Measurements from ENCODE around the gene ABLIM2. TPM values are rescaled to one million over a fixed set of nuclear protein-coding genes. Genes with fewer than 3 reads are reported as not detected.

Gene ABLIM2
- total RNA-seq, 5 donors from 2014 or later (not counting 1 experiment from before 2014, with no cell fraction given): 2.6 to 7.0 (median 5.5) TPM

DNA sequence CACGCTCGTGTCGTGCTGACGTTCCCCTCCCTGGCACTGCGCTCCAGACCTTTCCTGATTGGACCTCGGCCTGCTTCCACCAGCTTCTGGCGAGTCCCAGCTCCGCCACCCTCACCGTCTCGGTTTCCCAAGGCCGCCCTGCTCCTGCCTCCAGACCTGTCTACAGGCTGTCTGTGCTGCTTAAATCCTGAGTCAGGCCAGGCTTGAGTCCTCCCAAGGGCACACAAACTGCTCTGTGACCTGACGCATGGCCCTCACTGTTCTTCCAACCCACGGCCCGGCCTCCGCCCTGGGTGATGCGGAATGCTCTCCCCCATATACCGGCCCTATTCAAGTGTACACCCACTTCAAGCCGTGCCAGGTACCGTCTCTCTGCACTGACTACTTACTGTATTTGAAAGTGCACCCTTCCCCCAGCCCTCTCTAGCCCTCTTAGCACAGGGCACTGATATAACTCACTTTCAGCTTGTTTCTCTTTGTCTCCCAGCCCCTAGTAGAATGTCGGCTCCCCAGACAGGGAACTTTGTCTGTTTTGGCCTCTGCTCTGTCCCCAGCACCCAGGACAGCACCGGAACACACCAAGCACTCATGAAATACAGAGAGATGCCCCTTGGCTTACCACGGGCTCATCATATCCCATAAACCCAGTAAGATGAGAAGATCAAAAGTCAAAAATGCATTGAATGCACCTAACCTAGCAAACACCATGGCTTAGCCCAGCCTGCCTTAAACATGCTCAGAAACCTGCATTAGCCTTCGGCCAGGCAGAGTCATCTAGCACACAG lies 155.9 kb downstream of the ABLIM2 start:
- ChIA-PET CTCF (no interaction called here), POLR2A (no interaction called here)
- H3K9me3 ChIP-seq: no peaks in the 10 kb centered on the region
- no peaks in the 10 kb centered on the region for H3K9me3 Mint-ChIP-seq
- no peak overlapping the region for H3K27ac ChIP-seq (ENCODE audit: low read length)
- ATAC-seq (replicated peaks in 1 of 4) (no peak), DNase-seq (no peak)
- no peaks in the 10 kb centered on the region for H3K36me3 ChIP-seq (ENCODE audit: control insufficient read depth in 2 of 2, extremely low read depth in 1 of 2, insufficient read depth in 1 of 2, low read length in 1 of 2)
- peaks cover 1 to 8% of the 10 kb centered on the region in 2 donors for H3K27me3 Mint-ChIP-seq
- peaks cover 20% of the 10 kb centered on the region for H3K36me3 Mint-ChIP-seq
- peaks cover 0 to 17% of the 10 kb centered on the region in 2 experiments for H3K27me3 ChIP-seq (replicated peaks in 1 of 2; ENCODE audit: control insufficient read depth in 2 of 2, extremely low read depth in 1 of 2, insufficient read depth in 2 of 2, low read length in 1 of 2)
- 82% methylated on average over 22 of the region's 23 CpGs for WGBS (ENCODE audit: insufficient coverage)
- no peak overlapping the region for H3K4me3 Mint-ChIP-seq
- no peak overlapping the region for H3K27ac Mint-ChIP-seq
- no peak overlapping the region for H3K4me3 ChIP-seq (ENCODE audit: control insufficient read depth in 1 of 2, extremely low read depth in 1 of 2, low read length in 1 of 2)
- peaks cover 0 to 8% (median 0%) of the 10 kb centered on the region in 3 donors for H3K4me1 Mint-ChIP-seq
- H3K4me1 ChIP-seq (ENCODE audit: control insufficient read depth in 1 of 2, extremely low read depth in 1 of 2, insufficient read depth in 2 of 2, low read length in 2 of 2): no peaks in the 10 kb centered on the region

DNA sequence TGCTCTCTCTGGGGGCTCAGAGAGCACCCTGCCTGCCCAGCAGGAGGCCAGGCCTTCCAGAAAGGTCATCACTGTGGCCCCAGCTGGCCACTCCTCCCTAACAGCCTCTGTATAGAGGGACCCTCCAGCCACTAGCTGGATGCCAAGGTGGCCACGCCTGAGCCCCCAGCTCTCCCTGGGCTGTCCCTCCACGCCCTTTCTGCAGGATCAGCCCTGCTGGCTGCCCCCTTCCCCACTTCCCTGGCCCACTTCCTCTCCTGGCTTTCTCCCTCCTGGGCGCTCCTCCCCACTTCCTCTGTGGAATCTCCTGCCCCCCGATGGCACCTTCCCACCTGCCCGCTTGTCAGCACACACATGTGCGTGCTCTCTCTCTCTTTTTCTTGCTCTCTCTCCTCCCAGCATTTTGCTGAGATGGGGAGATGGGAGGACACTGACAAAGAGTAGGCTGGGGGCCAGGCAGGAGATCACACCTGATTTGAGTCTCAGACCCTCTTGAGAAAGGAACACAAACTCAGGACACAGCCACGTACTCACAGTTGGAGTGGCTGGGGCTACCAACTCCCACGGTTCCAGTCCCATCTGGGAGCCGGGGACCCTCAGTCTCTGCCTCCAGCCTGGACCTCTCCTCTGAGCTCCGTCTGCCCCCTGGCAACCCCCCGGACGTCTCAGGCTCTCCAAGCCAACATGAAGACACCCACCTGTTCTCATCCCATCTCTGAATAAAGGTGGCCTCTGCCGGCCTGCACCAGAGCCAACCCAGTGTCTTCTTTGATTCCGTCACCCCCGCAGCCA lies 156.9 kb downstream of the ABLIM2 start:
- WGBS (ENCODE audit: insufficient coverage): 71% methylated on average over 10 of the region's 15 CpGs
- Histone ChIP-seq H3K4me1 (ENCODE audit: control insufficient read depth in 1 of 2, extremely low read depth in 1 of 2, insufficient read depth in 2 of 2, low read length in 2 of 2) (no peaks in the 10 kb centered on the region), H3K27me3 (replicated peaks in 1 of 2; ENCODE audit: control insufficient read depth in 2 of 2, extremely low read depth in 1 of 2, insufficient read depth in 2 of 2, low read length in 1 of 2) (peaks cover 0 to 17% of the 10 kb centered on the region in 2 experiments), H3K9me3 (no peaks in the 10 kb centered on the region), H3K4me3 (ENCODE audit: control insufficient read depth in 1 of 2, extremely low read depth in 1 of 2, low read length in 1 of 2) (no peak overlapping the region), H3K36me3 (ENCODE audit: control insufficient read depth in 2 of 2, extremely low read depth in 1 of 2, insufficient read depth in 1 of 2, low read length in 1 of 2) (no peaks in the 10 kb centered on the region), H3K27ac (ENCODE audit: low read length) (no peak overlapping the region)
- H3K4me3 Mint-ChIP-seq: no peak overlapping the region
- no peak for DNase-seq
- ATAC-seq (replicated peaks in 1 of 4): no peak
- no peaks in the 10 kb centered on the region for H3K9me3 Mint-ChIP-seq
- ChIA-PET POLR2A (no interaction called here), CTCF (no interaction called here)
- H3K4me1 Mint-ChIP-seq: peaks cover 0 to 8% (median 0%) of the 10 kb centered on the region in 3 donors
- H3K27ac Mint-ChIP-seq: no peak overlapping the region
- H3K27me3 Mint-ChIP-seq: peaks cover 1 to 8% of the 10 kb centered on the region in 2 donors
- H3K36me3 Mint-ChIP-seq: peaks cover 20% of the 10 kb centered on the region

DNA sequence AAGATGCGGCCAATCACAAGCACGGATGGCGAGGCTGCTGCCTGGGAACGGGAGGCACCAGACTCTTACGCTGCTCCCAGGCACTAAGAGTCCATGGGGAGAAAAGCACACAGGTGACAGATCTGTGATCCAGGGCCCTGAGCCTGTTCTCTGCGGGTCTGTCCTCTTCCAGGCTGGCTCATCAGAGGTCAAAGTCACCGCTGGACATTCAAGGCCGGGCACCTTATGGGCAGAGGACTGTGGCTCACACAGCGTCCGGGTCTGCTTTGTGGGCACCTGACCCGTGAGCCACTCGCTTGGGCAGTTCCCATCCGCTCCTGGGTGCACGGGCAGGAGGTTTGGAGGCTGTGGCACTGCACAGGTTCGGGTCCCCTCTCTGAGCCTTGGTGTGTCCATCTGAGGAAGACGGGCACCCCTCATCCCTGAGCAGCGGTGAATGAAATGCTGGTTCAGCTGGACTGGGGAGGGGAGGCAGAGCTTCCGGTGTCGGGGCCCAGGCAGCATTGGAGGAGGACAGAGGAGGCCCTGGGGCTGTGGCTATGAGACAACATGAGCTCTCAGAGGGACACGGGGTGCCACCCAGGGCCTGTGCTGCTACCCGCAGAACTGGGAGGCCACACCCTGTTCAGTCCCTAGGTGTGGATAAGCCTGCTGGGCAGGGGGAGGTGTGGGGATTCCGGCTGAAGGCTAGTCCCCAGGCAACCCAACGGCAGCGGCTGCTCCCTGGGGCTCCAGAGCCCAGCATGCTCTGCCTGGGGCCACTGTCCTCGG lies 157.7 kb downstream of the ABLIM2 start:
- Histone ChIP-seq H3K27me3 (replicated peaks in 1 of 2; ENCODE audit: control insufficient read depth in 2 of 2, extremely low read depth in 1 of 2, insufficient read depth in 2 of 2, low read length in 1 of 2) (peaks cover 0 to 17% of the 10 kb centered on the region in 2 experiments), H3K27ac (ENCODE audit: low read length) (no peak overlapping the region), H3K36me3 (ENCODE audit: control insufficient read depth in 2 of 2, extremely low read depth in 1 of 2, insufficient read depth in 1 of 2, low read length in 1 of 2) (no peaks in the 10 kb centered on the region), H3K4me1 (ENCODE audit: control insufficient read depth in 1 of 2, extremely low read depth in 1 of 2, insufficient read depth in 2 of 2, low read length in 2 of 2) (no peaks in the 10 kb centered on the region), H3K4me3 (ENCODE audit: control insufficient read depth in 1 of 2, extremely low read depth in 1 of 2, low read length in 1 of 2) (no peak overlapping the region), H3K9me3 (no peaks in the 10 kb centered on the region)
- H3K9me3 Mint-ChIP-seq: no peaks in the 10 kb centered on the region
- DNase-seq (no peak), ATAC-seq (replicated peaks in 1 of 4) (no peak)
- CTCF ChIA-PET: no interaction called here
- H3K4me1 Mint-ChIP-seq: peaks cover 0 to 8% (median 0%) of the 10 kb centered on the region in 3 donors
- POLR2A ChIA-PET: no interaction called here
- no peak overlapping the region for H3K27ac Mint-ChIP-seq
- 83% methylated on average over 22 of the region's 25 CpGs for WGBS (ENCODE audit: insufficient coverage)
- H3K36me3 Mint-ChIP-seq: peaks cover 16% of the 10 kb centered on the region
- peaks cover 1 to 8% of the 10 kb centered on the region in 2 donors for H3K27me3 Mint-ChIP-seq
- no peak overlapping the region for H3K4me3 Mint-ChIP-seq

DNA sequence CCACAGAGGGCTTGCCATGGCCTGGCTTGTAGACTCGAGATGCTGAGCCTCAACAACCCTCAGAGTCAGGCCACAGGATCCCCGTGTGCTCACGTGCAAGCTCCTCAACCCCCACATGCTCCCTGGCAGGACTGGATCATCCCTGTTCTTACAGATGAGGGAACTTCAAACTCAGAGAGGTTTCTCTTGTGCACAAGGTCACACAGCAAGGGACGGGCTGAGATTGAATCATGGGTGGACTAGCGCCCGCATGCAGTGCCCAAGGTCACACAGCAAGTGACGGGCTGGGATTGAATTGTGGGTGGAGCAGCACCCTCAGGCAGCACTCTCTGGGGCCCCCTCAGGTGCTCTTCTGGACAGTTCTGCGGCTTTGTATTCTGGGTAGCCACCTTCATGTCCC lies 158.4 kb downstream of the ABLIM2 start:
- no peak for DNase-seq
- no peak for ATAC-seq (replicated peaks in 1 of 4)
- Mint-ChIP-seq H3K27me3 (peaks cover 1 to 8% of the 10 kb centered on the region in 2 donors), H3K4me1 (peaks cover 0 to 8% (median 0%) of the 10 kb centered on the region in 3 donors), H3K9me3 (no peaks in the 10 kb centered on the region), H3K27ac (no peak overlapping the region), H3K36me3 (peaks cover 10% of the 10 kb centered on the region), H3K4me3 (no peak overlapping the region)
- H3K4me3 ChIP-seq (ENCODE audit: control insufficient read depth in 1 of 2, extremely low read depth in 1 of 2, low read length in 1 of 2): no peak overlapping the region
- ChIA-PET CTCF (no interaction called here), POLR2A (no interaction called here)
- H3K4me1 ChIP-seq (ENCODE audit: control insufficient read depth in 1 of 2, extremely low read depth in 1 of 2, insufficient read depth in 2 of 2, low read length in 2 of 2): no peaks in the 10 kb centered on the region
- 82% methylated on average over 6 of the region's 8 CpGs for WGBS (ENCODE audit: insufficient coverage)
- H3K36me3 ChIP-seq (ENCODE audit: control insufficient read depth in 2 of 2, extremely low read depth in 1 of 2, insufficient read depth in 1 of 2, low read length in 1 of 2): no peaks in the 10 kb centered on the region
- peaks cover 0 to 15% of the 10 kb centered on the region in 2 experiments for H3K27me3 ChIP-seq (replicated peaks in 1 of 2; ENCODE audit: control insufficient read depth in 2 of 2, extremely low read depth in 1 of 2, insufficient read depth in 2 of 2, low read length in 1 of 2)
- no peak overlapping the region for H3K27ac ChIP-seq (ENCODE audit: low read length)
- no peaks in the 10 kb centered on the region for H3K9me3 ChIP-seq

DNA sequence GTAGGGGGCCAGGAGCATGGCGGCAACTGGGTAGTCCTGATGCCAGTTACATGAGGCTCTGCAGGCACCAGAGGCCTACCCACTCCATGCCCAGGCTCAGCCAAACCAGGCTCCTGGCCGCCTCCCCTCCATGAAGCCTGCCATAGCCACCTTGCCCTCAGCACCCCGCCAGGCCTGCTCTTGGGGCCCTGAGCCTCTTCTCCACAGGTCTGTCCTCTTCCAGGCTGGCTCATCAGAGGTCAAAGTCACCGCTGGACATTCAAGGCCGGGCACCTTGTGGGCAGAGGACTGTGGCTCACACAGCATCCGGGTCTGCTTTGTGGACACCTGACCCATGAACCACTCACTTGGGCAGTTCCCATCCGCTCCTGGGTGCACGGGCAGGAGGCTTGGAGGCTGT lies 158.9 kb downstream of the ABLIM2 start:
- no peak overlapping the region for H3K27ac Mint-ChIP-seq
- peaks cover 5% of the 10 kb centered on the region for H3K36me3 Mint-ChIP-seq
- ChIA-PET POLR2A (no interaction called here), CTCF (no interaction called here)
- Histone ChIP-seq H3K9me3 (no peaks in the 10 kb centered on the region), H3K27ac (ENCODE audit: low read length) (no peak overlapping the region), H3K4me1 (ENCODE audit: control insufficient read depth in 1 of 2, extremely low read depth in 1 of 2, insufficient read depth in 2 of 2, low read length in 2 of 2) (no peaks in the 10 kb centered on the region), H3K4me3 (ENCODE audit: control insufficient read depth in 1 of 2, extremely low read depth in 1 of 2, low read length in 1 of 2) (no peak overlapping the region), H3K27me3 (replicated peaks in 1 of 2; ENCODE audit: control insufficient read depth in 2 of 2, extremely low read depth in 1 of 2, insufficient read depth in 2 of 2, low read length in 1 of 2) (peaks cover 0 to 15% of the 10 kb centered on the region in 2 experiments), H3K36me3 (ENCODE audit: control insufficient read depth in 2 of 2, extremely low read depth in 1 of 2, insufficient read depth in 1 of 2, low read length in 1 of 2) (no peaks in the 10 kb centered on the region)
- DNase-seq: no peak
- H3K9me3 Mint-ChIP-seq: peaks cover 0 to 3% (median 0%) of the 10 kb centered on the region in 3 donors
- no peak overlapping the region for H3K4me3 Mint-ChIP-seq
- peaks cover 1 to 8% of the 10 kb centered on the region in 2 donors for H3K27me3 Mint-ChIP-seq
- 81% methylated on average over 5 of the region's 8 CpGs for WGBS (ENCODE audit: insufficient coverage)
- peaks cover 0 to 8% (median 0%) of the 10 kb centered on the region in 3 donors for H3K4me1 Mint-ChIP-seq
- no peak for ATAC-seq (replicated peaks in 1 of 4)

DNA sequence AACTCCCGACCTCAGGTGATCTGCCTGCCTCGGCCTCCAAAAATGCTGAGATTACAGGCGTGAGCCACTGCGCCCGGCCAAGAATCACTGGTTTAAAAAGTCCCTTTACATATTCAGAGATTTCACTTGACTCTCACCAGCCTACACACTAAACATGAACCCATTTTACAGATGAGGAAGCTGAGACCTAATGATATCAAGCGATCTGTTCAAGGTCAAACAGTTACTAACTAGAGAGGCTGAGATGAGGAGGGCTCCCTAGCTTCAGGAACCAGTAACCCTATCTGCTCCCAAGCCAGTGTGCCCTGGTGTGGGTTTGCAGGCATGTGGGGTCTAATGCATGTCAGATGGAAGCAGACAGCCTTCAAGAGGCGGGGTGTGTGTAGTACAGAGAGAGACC lies 159.3 kb downstream of the ABLIM2 start:
- no peaks in the 10 kb centered on the region for H3K36me3 ChIP-seq (ENCODE audit: control insufficient read depth in 2 of 2, extremely low read depth in 1 of 2, insufficient read depth in 1 of 2, low read length in 1 of 2)

More for the DNA sequence above, 159.3 kb downstream of the ABLIM2 start:
- Mint-ChIP-seq H3K4me3 (no peak overlapping the region), H3K36me3 (peaks cover 2% of the 10 kb centered on the region), H3K9me3 (peaks cover 0 to 3% (median 0%) of the 10 kb centered on the region in 3 donors), H3K27me3 (peaks cover 1 to 8% of the 10 kb centered on the region in 2 donors), H3K4me1 (peaks cover 0 to 8% (median 0%) of the 10 kb centered on the region in 3 donors), H3K27ac (no peak overlapping the region)
- no peak overlapping the region for H3K4me3 ChIP-seq (ENCODE audit: control insufficient read depth in 1 of 2, extremely low read depth in 1 of 2, low read length in 1 of 2)
- 92% methylated on average over 5 of the region's 7 CpGs for WGBS (ENCODE audit: insufficient coverage)
- DNase-seq (no peak), ATAC-seq (replicated peaks in 1 of 4) (no peak)
- CTCF ChIA-PET: no interaction called here
- peaks cover 0 to 14% of the 10 kb centered on the region in 2 experiments for H3K27me3 ChIP-seq (replicated peaks in 1 of 2; ENCODE audit: control insufficient read depth in 2 of 2, extremely low read depth in 1 of 2, insufficient read depth in 2 of 2, low read length in 1 of 2)
- no peak overlapping the region for H3K27ac ChIP-seq (ENCODE audit: low read length)
- H3K9me3 ChIP-seq: no peaks in the 10 kb centered on the region
- no peaks in the 10 kb centered on the region for H3K4me1 ChIP-seq (ENCODE audit: control insufficient read depth in 1 of 2, extremely low read depth in 1 of 2, insufficient read depth in 2 of 2, low read length in 2 of 2)
- POLR2A ChIA-PET: no interaction called here
